Stomach (tissue), 9 donors: ENCODE measurements around the gene GABBR2. TPM values are rescaled to one million over a fixed set of nuclear protein-coding genes. Genes with fewer than 3 reads are reported as not detected.
"Not testable (repeated sequence)": the region's sequence is repeated elsewhere in the genome, so short reads cannot be mapped to it uniquely, and the experiment has no call there.

Experiments used
- DNase-seq, 2 donors: peaks; one replicate each; pipeline versions ENCODE4 v3.0.0 to v3.0.0-alpha.2; 2013 to 2019
- H3K27ac ChIP-seq, 5 donors: fragments of 200-600 bp in 4 of 5; sonication (generic) in 4 of 5; one replicate each; pipeline ENCODE4 v1.5.1; 2013 to 2019; ENCODE audit warnings: mild to moderate bottlenecking in 1 of 5, moderate library complexity in 1 of 5
- H3K27me3 ChIP-seq, 3 donors: fragments of 200-600 bp; sonication (generic); one replicate each; pipeline ENCODE4 v1.5.1; 2017 to 2019; ENCODE audit warnings: mixed run types in 1 of 3
- H3K36me3 ChIP-seq, 4 donors: fragments of 200-600 bp; sonication (generic); 1 replicate in 3 of 4; 2 replicates in 1 of 4; pipeline ENCODE4 v1.5.1; 2016 to 2019
- H3K4me1 ChIP-seq, 4 donors: fragments of 200-600 bp; sonication (generic); one replicate each; pipeline ENCODE4 v1.5.1; 2016 to 2019
- H3K4me3 ChIP-seq, 4 donors: fragments of 200-600 bp; sonication (generic) in 3 of 4; one replicate each; pipeline ENCODE4 v1.5.1; 2016 to 2019; ENCODE audit warnings: mild to moderate bottlenecking in 1 of 4
- H3K9me3 ChIP-seq, 4 donors: fragments of 200-600 bp; sonication (generic); one replicate each; pipeline ENCODE4 v1.5.1; 2016 to 2019
- CTCF ChIP-seq, 7 experiments: fragments of 450-650 bp in 4 of 7; fragments of 200-600 bp in 3 of 7; sonication (generic) in 3 of 7; IDR thresholded peaks; one replicate each; pipeline ENCODE4 v1.5.1; 2016 to 2019; ENCODE audit warnings: antibody characterized with exemption in 7 of 7, control low read depth in 2 of 7, mild to moderate bottlenecking in 1 of 7
- EP300 ChIP-seq: sonication (generic); formaldehyde crosslinking; IDR thresholded peaks from one replicate; pipeline ENCODE4 v1.6.1; 2017; ENCODE audit warnings: antibody characterized with exemption
- POLR2A ChIP-seq, 4 donors: fragments of 450-650 bp; IDR thresholded peaks; one replicate each; pipeline ENCODE4 v1.6.1; 2016; ENCODE audit warnings: antibody characterized with exemption in 4 of 4, control low read depth in 2 of 4, mild to moderate bottlenecking in 1 of 4, moderate library complexity in 1 of 4
- POLR2AphosphoS5 ChIP-seq, 3 donors: sonication (generic); formaldehyde crosslinking; IDR thresholded peaks; one replicate each; pipeline ENCODE4 v1.6.1; 2016; ENCODE audit warnings: antibody characterized with exemption in 3 of 3
- WGBS, 5 donors: extraction: QIAGEN DNeasy Blood & Tissue Kit in 3 of 5; methylation state at CpG; one replicate each; pipeline versions ENCODE4 v1.1.5 to v1.1.7; 2013 to 2018; 5-methylcytosine and 5-hydroxymethylcytosine counted together
- intact Hi-C: fragments of 100-400 bp; cut with DNase I; formaldehyde crosslinking; loops from one replicate; pipeline ENCODE4 v1.15.1; 2023; ENCODE audit warnings: low total_unique reads
- polyA plus RNA-seq, 3 donors: library from polyadenylated mRNA; stranded (reverse); fragments of 200-250 nt; gene quantifications; one replicate each; pipeline ENCODE4 v1.2.3, GENCODE V29; 2013
- total RNA-seq, 5 donors: library from RNA; depleted of rRNA; stranded (reverse); fragments of >200 nt; gene quantifications; one replicate each; pipeline versions ENCODE4 v1.1.0 to v1.2.3, GENCODE V29; 2014 to 2016
- donor health status: healthy with polysubstance abuse.
- donor health status: Bipolar disorder and iron deficiency.
- donor health status: healthy.

The GABBR2 gene
- total and polyA plus RNA-seq, 8 donors, result 0.06 to 0.55 (median 0.08) TPM; not detected in 5

DNA sequence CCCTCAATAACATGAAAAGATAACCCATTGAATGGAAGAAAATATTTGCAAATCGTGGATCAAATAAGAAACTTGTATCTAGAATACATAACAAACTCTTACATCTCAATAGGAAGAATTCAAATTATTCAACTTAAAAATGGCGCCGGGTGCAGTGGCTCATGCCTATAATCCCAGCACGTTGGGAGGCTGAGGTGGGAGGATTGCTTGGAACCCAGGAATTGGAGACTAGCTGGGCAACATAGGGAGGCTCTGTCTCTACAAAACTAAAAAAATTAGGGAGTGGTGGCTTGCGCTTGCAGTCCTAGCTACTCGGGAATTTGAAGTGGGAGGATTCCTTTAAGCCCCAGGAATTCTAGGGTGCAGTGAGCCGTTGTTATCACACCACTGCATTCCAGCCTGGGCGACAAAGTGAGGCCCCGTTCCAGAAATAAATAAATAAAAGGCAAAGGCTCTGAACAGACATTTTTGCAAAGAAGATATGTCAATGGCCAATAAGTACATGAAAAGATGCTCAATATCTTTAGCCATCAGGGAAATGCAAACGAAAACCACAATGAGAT, 431.7 kb downstream of the GABBR2 start:
- no peak for TF ChIP-seq POLR2AphosphoS5 (IDR thresholded peaks at IDR 0.05)
- TF ChIP-seq POLR2A (IDR thresholded peaks at IDR 0.05), result no peak
- no peak for TF ChIP-seq EP300
- no peak for TF ChIP-seq CTCF (IDR thresholded peaks at IDR 0.05)
- Histone ChIP-seq H3K9me3 (no peaks in the 10 kb centered on the region), H3K4me1 (no peaks in the 10 kb centered on the region), H3K4me3 (no peak overlapping the region), H3K27ac (no peak overlapping the region), H3K27me3 (peaks cover 0 to 23% (median 0%) of the 10 kb centered on the region in 3 donors), H3K36me3 (no peaks in the 10 kb centered on the region)
- WGBS, 5 donors, result 60 to 71% (median 67%) methylated on average over 10 of the region's 10 CpGs
- intact Hi-C loops, result no loop called here
- no peak for DNase-seq

- no peaks in the 10 kb centered on the region for H3K36me3 ChIP-seq
- no peaks in the 10 kb centered on the region for H3K9me3 ChIP-seq
- H3K4me1 ChIP-seq, result no peaks in the 10 kb centered on the region
- H3K27me3 ChIP-seq, result peaks cover 0 to 14% (median 0%) of the 10 kb centered on the region in 3 donors
- H3K27ac ChIP-seq, result no peak overlapping the region
- WGBS, 5 donors, result 88 to 95% (median 90%) methylated on average over 2 of the region's 2 CpGs
- H3K4me3 ChIP-seq, result no peak overlapping the region
- TF ChIP-seq EP300 (no peak), POLR2A (IDR thresholded peaks at IDR 0.05) (no peak), POLR2AphosphoS5 (IDR thresholded peaks at IDR 0.05) (no peak), CTCF (IDR thresholded peaks at IDR 0.05) (no peak)
- no peak for DNase-seq
- intact Hi-C loops, result no loop called here
Measured at GRCh38 chr9:98275159-98275558, 433.6 kb downstream of the GABBR2 start.

- H3K27me3 ChIP-seq, result peaks cover 0 to 9% (median 0%) of the 10 kb centered on the region in 3 donors
- DNase-seq, result no peak
- 79 to 86% (median 85%) methylated on average over 3 of the region's 3 CpGs for WGBS, 5 donors
- no peak overlapping the region for H3K4me3 ChIP-seq
- intact Hi-C loops, result no loop called here
- no peak for TF ChIP-seq POLR2AphosphoS5 (IDR thresholded peaks at IDR 0.05)
- no peak for TF ChIP-seq POLR2A (IDR thresholded peaks at IDR 0.05)
- no peak for TF ChIP-seq CTCF (IDR thresholded peaks at IDR 0.05)
- TF ChIP-seq EP300, result no peak
- H3K9me3 ChIP-seq, result no peaks in the 10 kb centered on the region
- no peak overlapping the region for H3K27ac ChIP-seq
- no peaks in the 10 kb centered on the region for H3K36me3 ChIP-seq
- no peaks in the 10 kb centered on the region for H3K4me1 ChIP-seq
Measured at GRCh38 chr9:98272083-98272482, 436.7 kb downstream of the GABBR2 start.

DNA sequence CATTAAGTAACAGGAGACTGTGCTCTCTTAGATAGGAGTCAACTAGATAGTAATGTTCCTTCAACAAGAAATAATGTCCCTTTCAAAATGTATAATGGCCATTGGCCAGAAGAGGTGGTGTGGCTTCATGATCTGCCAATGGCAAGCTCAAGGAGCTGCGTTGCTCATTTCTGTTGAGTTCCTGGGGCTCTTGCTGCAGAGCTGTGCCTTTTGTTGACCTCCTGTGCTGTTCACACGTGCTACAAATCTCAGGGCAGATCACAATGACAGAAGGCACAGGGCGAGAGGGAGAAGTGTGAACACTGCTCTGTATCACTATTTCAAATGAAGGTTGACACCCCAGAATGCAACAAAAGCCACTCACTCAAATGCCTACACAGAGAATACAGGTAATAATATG, 437.3 kb downstream of the GABBR2 start:
- no peaks in the 10 kb centered on the region for H3K9me3 ChIP-seq
- H3K4me3 ChIP-seq, result no peak overlapping the region
- H3K27me3 ChIP-seq, result peaks cover 0 to 9% (median 0%) of the 10 kb centered on the region in 3 donors
- no peak for DNase-seq
- no peaks in the 10 kb centered on the region for H3K4me1 ChIP-seq
- TF ChIP-seq EP300, result no peak
- TF ChIP-seq POLR2A (IDR thresholded peaks at IDR 0.05), result no peak
- TF ChIP-seq CTCF (IDR thresholded peaks at IDR 0.05), result no peak
- no peak for TF ChIP-seq POLR2AphosphoS5 (IDR thresholded peaks at IDR 0.05)
- WGBS, 5 donors, result 14 to 38% (median 29%) methylated on average over 3 of the region's 3 CpGs
- no peaks in the 10 kb centered on the region for H3K36me3 ChIP-seq
- no peak overlapping the region for H3K27ac ChIP-seq
- intact Hi-C loops, result no loop called here

DNA sequence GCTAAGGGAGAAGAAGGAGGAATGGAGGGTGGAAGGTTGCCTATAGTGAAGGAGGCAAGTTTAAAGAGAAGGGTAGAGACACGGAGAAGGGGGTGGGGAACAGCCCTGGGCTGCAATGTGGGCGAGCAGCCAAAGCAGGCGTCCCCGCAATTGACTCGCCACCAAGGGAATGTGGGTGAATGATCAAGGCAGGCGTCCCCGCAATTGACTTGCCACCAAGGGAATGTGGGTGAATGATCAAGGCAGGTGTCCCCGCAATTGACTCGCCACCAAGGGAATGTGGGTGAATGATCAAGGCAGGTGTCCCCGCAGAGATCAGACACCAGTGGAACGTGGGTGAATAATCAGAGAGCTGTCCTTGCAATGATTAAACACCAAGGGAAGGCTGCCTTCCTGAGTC, 438.5 kb downstream of the GABBR2 start:
- H3K36me3 ChIP-seq, H3K4me1 ChIP-seq, DNase-seq, H3K27me3 ChIP-seq, H3K4me3 ChIP-seq, intact Hi-C loops, H3K27ac ChIP-seq, H3K9me3 ChIP-seq: not testable (repeated sequence)
- WGBS, 5 donors, result 73 to 85% (median 82%) methylated on average over 6 to 11 of the region's 11 CpGs

GRCh38 chr9:98269652-98270051, 439.1 kb downstream of the GABBR2 start:
- H3K4me3 ChIP-seq, H3K27me3 ChIP-seq, H3K27ac ChIP-seq, H3K4me1 ChIP-seq, intact Hi-C loops, DNase-seq, H3K36me3 ChIP-seq, H3K9me3 ChIP-seq: not testable (repeated sequence)
- WGBS, 5 donors, result 61 to 76% (median 71%) methylated on average over 10 of the region's 10 CpGs

DNA sequence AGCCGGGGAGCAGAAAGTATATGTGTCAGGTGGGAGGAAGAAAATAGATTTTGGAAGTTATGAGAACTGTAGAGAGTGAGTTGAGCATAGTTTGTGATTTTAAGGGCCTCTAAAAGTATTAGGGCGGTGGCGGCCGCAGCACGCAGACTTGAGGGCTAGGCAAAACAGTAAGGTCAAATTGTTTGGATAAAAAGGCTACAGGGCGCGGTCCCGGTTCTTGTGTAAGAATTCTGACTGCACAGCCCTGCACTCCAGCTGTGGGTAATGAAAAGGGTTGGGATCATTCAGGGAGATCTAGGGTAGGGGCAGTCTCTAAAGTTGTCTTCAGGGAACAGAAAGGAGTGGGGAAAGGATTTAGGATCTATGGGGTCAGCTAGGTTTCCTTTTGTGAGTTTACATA, 441.2 kb downstream of the GABBR2 start:
- H3K36me3 ChIP-seq, H3K4me1 ChIP-seq, H3K27me3 ChIP-seq, H3K4me3 ChIP-seq, H3K27ac ChIP-seq, intact Hi-C loops, H3K9me3 ChIP-seq, DNase-seq: not testable (repeated sequence)
- 42 to 76% (median 64%) methylated on average over 7 to 8 of the region's 8 CpGs for WGBS, 5 donors
